Activated naive CD8-positive, alpha-beta T cell (primary cell): ENCODE measurements around the gene LEO1.

Experiments
- H3K27ac Mint-ChIP-seq: one replicate; pipeline ENCODE4 v1.8.0; 2021; ENCODE audit warnings: mixed read lengths
- H3K27me3 Mint-ChIP-seq: one replicate; pipeline ENCODE4 v1.8.0; 2021; ENCODE audit warnings: mixed read lengths
- H3K36me3 Mint-ChIP-seq: one replicate; pipeline ENCODE4 v1.8.0; 2021; ENCODE audit warnings: mixed read lengths
- H3K4me1 Mint-ChIP-seq: one replicate; pipeline ENCODE4 v1.8.0; 2021; ENCODE audit warnings: low read depth, mixed read lengths
- H3K4me3 Mint-ChIP-seq: one replicate; pipeline ENCODE4 v1.8.0; 2021; ENCODE audit warnings: mild to moderate bottlenecking, mixed read lengths
- H3K9me3 Mint-ChIP-seq: one replicate; pipeline ENCODE4 v1.8.0; 2021; ENCODE audit warnings: low read depth, mixed read lengths

The LEO1 gene

DNA sequence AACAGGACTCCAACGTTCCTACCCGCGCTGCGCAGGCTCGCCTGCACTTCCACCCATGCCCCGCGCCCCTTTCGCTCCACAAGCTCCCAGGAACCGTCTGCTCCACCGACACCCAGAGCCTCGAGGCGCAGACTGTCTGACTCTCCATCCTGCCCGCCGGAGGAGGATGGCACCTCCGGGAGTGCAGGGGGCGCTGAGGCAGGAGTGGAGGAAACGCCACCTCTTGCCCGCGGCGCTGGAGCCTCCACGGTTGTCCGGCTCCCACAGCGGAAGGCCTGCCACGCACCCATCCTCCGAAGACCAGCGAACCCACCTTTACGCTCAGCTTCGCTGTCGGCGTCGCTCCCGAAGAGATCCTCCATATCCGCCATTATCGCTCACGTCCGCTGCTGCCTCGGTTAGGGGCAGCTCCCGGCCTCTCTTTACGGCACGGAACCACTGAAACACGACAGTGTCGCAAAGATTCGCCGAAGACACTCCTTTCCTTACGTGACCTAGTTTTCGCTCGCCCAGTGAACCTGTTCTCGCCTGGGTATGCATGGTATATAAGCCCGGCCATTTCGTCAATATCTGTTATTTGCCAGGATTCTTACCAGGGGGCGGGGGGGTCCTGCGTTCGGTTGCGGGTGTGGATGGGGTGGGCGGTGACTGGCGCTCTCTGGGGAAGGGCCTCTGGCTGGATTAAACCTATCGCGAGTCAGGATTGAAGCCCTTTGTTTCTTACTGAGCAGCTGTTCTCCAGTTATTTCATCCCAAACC, at the start of gene LEO1:
Gene LEO1, minus strand, starts transcription at position 404 of the 759 bp plus-strand sequence. Its CDS starts 33 bp downstream, at position 371.
- Mint-ChIP-seq H3K27me3 (no peaks in the 10 kb centered on the region), H3K36me3 (peaks cover 6% of the 10 kb centered on the region), H3K4me3 (peak within 1 kb of the TSS; percentile 96), H3K9me3 (peaks cover 3% of the 10 kb centered on the region), H3K4me1 (peaks cover 31% of the 10 kb centered on the region), H3K27ac (peak within 1 kb of the TSS; percentile 96)

DNA sequence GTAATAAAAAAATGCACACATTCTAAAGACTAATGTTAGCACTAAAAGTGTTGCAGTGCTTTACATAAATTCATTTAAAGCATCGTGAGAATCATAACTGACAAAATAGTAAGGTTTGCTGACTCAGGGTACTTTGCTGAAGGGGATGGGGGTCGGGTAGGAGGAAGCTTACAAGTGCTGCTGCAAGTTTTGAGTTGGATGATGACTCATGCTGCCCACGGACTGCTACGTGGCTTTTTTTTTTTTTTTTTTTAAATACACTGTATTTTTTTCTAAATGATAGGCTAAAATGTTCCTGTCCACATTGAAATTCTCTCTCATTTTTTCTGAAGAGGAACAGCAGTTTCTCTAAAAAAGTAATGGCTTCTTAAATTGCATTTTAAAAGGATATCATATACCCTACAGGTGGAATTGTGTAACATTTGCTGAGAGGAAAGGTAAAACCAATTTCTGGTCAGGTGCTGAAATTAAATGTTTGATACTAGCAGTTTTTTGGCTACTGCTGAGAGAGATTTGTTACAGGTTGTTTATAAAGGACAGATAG, 49.6 kb upstream of the LEO1 start:
- Mint-ChIP-seq H3K4me3 (peak overlapping the region; percentile 94), H3K27ac (peak overlapping the region; percentile 96), H3K27me3 (no peaks in the 10 kb centered on the region), H3K4me1 (peaks cover 46% of the 10 kb centered on the region), H3K36me3 (peaks cover 3% of the 10 kb centered on the region), H3K9me3 (no peaks in the 10 kb centered on the region)

- Mint-ChIP-seq H3K27me3 (no peaks in the 10 kb centered on the region), H3K4me3 (peak overlapping the region; percentile 94), H3K4me1 (peaks cover 41% of the 10 kb centered on the region), H3K9me3 (no peaks in the 10 kb centered on the region), H3K27ac (peak overlapping the region; percentile 96), H3K36me3 (no peaks in the 10 kb centered on the region)
Observed at GRCh38 chr15:52020221-52021085, 48.9 kb upstream of the LEO1 start.

DNA sequence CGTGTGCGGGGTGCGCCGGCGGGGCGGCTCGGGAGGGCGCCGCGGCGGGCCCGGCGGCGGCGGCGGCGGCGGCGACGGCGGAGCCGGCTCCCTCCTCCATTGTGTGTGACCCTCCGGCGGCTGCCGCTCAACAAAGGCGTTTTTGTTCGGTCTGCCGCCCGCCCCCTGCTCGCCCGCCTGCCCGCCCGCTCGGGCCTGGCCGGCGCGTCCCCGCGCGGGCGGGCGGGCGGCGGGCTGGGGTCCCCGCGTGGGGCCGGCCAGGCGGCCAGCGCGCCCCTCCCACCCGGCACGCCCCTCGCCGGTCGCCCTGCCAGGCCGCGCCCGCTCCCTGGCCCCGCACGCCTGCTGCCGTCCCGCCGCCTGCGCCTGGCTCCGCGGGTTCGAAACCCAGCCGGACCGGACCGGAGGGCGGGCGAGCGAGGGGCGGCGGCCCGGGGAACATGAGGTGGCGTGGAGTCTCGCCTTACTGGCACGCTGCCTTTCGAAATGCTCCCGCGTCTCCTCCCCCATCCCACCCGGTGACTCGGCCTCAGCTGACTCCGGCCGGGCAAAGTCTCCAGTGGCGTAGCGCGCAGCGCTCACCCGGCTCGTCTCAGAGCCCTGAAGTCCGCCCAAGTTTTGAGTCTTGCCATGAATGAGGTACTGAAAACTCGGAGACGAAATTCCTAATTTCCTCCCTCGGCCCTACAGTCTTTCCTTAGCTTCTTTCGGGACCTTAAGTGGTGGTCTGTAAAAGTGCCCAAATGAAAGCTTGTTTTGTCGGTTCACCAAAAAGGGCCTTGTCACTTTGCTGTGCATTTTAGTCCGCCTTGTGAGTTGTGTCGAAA, 48.0 kb upstream of the LEO1 start:
- peak overlapping the region; percentile 96 for H3K27ac Mint-ChIP-seq
- H3K4me3 Mint-ChIP-seq: peak overlapping the region; percentile 94
- H3K27me3 Mint-ChIP-seq: no peaks in the 10 kb centered on the region
- H3K9me3 Mint-ChIP-seq: no peaks in the 10 kb centered on the region
- peaks cover 41% of the 10 kb centered on the region for H3K4me1 Mint-ChIP-seq
- H3K36me3 Mint-ChIP-seq: no peaks in the 10 kb centered on the region

- peak within 1 kb of the TSS; percentile 96 for H3K27ac Mint-ChIP-seq
- peaks cover 38% of the 10 kb centered on the region for H3K4me1 Mint-ChIP-seq
- H3K4me3 Mint-ChIP-seq: peak within 1 kb of the TSS; percentile 94
- no peaks in the 10 kb centered on the region for H3K36me3 Mint-ChIP-seq
- H3K9me3 Mint-ChIP-seq: no peaks in the 10 kb centered on the region
- no peaks in the 10 kb centered on the region for H3K27me3 Mint-ChIP-seq
Observed at GRCh38 chr15:52018693-52019393, 47.3 kb upstream of the LEO1 start, which contains the start of gene MAPK6. MAPK6 (plus strand) TSS chr15:52019219; CDS start chr15:52046461, 27,242 bp downstream.

GRCh38 chr15:52018244-52018643, 46.7 kb upstream of the LEO1 start:
- no peaks in the 10 kb centered on the region for H3K36me3 Mint-ChIP-seq
- H3K27me3 Mint-ChIP-seq: no peaks in the 10 kb centered on the region
- peak overlapping the region; percentile 92 for H3K4me3 Mint-ChIP-seq
- peaks cover 39% of the 10 kb centered on the region for H3K4me1 Mint-ChIP-seq
- no peaks in the 10 kb centered on the region for H3K9me3 Mint-ChIP-seq
- H3K27ac Mint-ChIP-seq: peak overlapping the region; percentile 96

- Mint-ChIP-seq H3K27ac (no peak overlapping the region), H3K27me3 (no peaks in the 10 kb centered on the region), H3K4me1 (peaks cover 32% of the 10 kb centered on the region), H3K4me3 (no peak overlapping the region), H3K9me3 (no peaks in the 10 kb centered on the region), H3K36me3 (no peaks in the 10 kb centered on the region)
Observed at GRCh38 chr15:52016316-52016715, 44.7 kb upstream of the LEO1 start.

- Mint-ChIP-seq H3K36me3 (no peaks in the 10 kb centered on the region), H3K9me3 (no peaks in the 10 kb centered on the region), H3K4me3 (no peak overlapping the region), H3K4me1 (peaks cover 21% of the 10 kb centered on the region), H3K27me3 (no peaks in the 10 kb centered on the region), H3K27ac (no peak overlapping the region)
Observed at GRCh38 chr15:52014616-52015015, 43.0 kb upstream of the LEO1 start.

GRCh38 chr15:52013151-52013791, 41.7 kb upstream of the LEO1 start:
- peak overlapping the region; percentile 77 for H3K27ac Mint-ChIP-seq
- no peaks in the 10 kb centered on the region for H3K9me3 Mint-ChIP-seq
- no peaks in the 10 kb centered on the region for H3K27me3 Mint-ChIP-seq
- no peaks in the 10 kb centered on the region for H3K36me3 Mint-ChIP-seq
- no peak overlapping the region for H3K4me3 Mint-ChIP-seq
- H3K4me1 Mint-ChIP-seq: peaks cover 24% of the 10 kb centered on the region

DNA sequence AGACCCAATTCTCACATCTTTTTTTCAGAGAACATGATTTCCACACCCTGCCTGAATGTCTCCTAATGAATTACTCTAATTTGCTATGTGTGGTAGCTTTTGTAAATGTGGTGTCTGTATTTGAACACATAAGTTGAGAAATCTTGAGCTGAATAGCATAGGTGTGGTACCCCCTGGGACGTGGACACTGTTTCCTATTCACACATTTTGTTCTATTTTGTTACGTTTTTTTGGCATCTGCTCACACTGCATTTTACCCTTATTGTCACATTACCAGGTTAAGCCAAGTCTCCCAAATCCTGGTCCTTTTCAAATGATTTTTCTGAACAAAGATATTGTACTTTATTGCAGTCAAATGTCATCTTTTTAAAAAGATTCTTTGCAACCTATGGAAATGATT, 40.6 kb upstream of the LEO1 start:
- Mint-ChIP-seq H3K9me3 (no peaks in the 10 kb centered on the region), H3K4me1 (peaks cover 27% of the 10 kb centered on the region), H3K4me3 (no peak overlapping the region), H3K36me3 (no peaks in the 10 kb centered on the region), H3K27me3 (no peaks in the 10 kb centered on the region), H3K27ac (no peak overlapping the region)

DNA sequence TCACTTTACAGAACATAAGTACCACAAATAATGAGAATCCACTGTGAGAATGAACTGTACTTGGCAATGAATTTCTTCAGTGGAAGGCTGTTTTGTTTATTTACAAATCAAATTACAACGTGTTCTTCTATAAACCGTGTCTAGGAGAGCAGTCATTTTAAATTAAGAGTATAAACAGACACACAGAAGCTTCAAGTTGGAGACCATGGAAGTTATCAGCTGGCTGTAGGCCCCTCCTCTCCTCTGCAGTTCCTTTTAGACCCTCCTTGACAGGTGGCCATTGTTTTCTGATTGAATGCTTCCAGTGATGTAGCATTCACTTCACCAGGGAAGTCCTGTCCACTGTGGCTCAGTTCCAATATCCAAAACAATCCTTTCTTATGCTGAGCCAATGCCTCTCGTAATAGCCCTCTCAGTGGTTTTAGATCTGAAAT, 40.1 kb upstream of the LEO1 start:
- no peaks in the 10 kb centered on the region for H3K9me3 Mint-ChIP-seq
- no peak overlapping the region for H3K27ac Mint-ChIP-seq
- H3K4me1 Mint-ChIP-seq: peaks cover 27% of the 10 kb centered on the region
- H3K36me3 Mint-ChIP-seq: no peaks in the 10 kb centered on the region
- H3K4me3 Mint-ChIP-seq: no peak overlapping the region
- H3K27me3 Mint-ChIP-seq: no peaks in the 10 kb centered on the region

DNA sequence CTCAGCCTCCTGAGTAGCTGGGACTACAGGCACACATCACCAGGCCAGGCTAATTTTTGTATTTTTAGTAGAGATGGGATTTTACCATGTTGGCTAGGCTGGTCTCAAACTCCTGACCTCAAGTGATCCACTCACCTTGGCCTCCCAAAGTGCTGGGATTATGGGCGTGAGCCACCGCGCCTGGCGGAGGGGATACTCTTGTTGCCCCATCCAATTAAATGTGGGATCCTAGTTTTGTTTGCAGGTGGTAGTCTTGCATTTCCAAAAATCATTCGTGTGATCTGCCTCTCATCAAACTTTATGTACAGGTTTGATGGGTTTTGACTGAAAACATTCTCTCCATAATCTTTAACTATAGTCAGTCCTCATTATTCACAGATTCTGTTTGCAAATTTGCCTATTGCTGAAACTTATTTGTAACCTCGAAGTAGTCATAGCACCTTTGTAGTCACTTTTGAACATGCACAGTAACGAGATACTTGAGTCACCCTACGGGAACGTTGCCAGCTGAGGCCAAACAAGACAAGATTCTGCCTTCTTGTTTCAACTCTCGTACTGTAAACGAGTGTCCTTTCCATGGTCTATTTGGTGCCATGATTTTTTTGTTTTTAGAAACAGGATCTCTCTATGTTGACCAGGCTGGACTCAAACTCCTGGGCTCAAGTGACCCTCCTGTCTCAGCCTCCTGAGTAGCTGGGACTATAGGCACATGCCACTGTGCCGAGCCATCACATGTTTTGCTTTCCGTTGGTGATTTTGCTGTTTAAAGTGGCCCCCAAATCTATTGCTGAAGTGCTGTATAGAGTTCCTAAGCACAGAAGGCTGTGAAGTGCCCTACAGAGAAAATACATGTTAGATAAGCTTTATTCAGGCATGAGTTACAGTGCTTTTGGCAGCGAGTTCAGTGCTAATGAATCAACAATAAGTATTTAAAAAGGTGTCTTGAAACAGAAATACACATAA, 39.3 kb upstream of the LEO1 start:
- Mint-ChIP-seq H3K36me3 (no peaks in the 10 kb centered on the region), H3K4me3 (no peak overlapping the region), H3K9me3 (no peaks in the 10 kb centered on the region), H3K27ac (no peak overlapping the region), H3K27me3 (no peaks in the 10 kb centered on the region), H3K4me1 (peaks cover 33% of the 10 kb centered on the region)
